T-helper 1 cell (primary cell): Measurements from ENCODE around the gene HNF1A.
"Not testable (repeated sequence)": the region's sequence is repeated elsewhere in the genome, so short reads cannot be mapped to it uniquely, and the experiment has no call there.

Source experiments
- DNase-seq, 5 donors: peaks; one replicate each; pipeline ENCODE4 v3.0.0-alpha.2; 2012 to 2020
- total RNA-seq, 4 donors: gene quantifications; one replicate each; lab custom pipeline; 2026; lab: John Stamatoyannopoulos, UW

HNF1A gene, protein sequence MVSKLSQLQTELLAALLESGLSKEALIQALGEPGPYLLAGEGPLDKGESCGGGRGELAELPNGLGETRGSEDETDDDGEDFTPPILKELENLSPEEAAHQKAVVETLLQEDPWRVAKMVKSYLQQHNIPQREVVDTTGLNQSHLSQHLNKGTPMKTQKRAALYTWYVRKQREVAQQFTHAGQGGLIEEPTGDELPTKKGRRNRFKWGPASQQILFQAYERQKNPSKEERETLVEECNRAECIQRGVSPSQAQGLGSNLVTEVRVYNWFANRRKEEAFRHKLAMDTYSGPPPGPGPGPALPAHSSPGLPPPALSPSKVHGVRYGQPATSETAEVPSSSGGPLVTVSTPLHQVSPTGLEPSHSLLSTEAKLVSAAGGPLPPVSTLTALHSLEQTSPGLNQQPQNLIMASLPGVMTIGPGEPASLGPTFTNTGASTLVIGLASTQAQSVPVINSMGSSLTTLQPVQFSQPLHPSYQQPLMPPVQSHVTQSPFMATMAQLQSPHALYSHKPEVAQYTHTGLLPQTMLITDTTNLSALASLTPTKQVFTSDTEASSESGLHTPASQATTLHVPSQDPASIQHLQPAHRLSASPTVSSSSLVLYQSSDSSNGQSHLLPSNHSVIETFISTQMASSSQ
- 0 reads per million in 4 donors for total RNA-seq

DNA sequence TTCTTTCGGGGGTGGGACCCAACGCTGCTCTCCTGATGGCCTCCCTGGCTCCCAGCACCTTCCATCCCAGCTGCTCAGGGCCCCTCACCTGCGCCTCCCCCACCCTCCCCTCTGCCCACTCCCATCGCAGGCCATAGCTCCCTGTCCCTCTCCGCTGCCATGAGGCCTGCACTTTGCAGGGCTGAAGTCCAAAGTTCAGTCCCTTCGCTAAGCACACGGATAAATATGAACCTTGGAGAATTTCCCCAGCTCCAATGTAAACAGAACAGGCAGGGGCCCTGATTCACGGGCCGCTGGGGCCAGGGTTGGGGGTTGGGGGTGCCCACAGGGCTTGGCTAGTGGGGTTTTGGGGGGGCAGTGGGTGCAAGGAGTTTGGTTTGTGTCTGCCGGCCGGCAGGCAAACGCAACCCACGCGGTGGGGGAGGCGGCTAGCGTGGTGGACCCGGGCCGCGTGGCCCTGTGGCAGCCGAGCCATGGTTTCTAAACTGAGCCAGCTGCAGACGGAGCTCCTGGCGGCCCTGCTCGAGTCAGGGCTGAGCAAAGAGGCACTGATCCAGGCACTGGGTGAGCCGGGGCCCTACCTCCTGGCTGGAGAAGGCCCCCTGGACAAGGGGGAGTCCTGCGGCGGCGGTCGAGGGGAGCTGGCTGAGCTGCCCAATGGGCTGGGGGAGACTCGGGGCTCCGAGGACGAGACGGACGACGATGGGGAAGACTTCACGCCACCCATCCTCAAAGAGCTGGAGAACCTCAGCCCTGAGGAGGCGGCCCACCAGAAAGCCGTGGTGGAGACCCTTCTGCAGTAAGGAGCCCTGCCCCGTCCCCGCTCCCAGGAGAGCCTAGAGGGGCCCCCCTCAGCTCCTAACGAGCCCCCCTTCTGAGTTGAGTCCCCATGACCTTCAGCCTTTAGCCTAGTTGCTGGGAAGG, at the start of gene HNF1A:
Gene HNF1A (plus strand): TSS at position 248 of the 924 bp plus-strand sequence. CDS start 226 bp downstream, at position 474.
- no peak for DNase-seq

DNA sequence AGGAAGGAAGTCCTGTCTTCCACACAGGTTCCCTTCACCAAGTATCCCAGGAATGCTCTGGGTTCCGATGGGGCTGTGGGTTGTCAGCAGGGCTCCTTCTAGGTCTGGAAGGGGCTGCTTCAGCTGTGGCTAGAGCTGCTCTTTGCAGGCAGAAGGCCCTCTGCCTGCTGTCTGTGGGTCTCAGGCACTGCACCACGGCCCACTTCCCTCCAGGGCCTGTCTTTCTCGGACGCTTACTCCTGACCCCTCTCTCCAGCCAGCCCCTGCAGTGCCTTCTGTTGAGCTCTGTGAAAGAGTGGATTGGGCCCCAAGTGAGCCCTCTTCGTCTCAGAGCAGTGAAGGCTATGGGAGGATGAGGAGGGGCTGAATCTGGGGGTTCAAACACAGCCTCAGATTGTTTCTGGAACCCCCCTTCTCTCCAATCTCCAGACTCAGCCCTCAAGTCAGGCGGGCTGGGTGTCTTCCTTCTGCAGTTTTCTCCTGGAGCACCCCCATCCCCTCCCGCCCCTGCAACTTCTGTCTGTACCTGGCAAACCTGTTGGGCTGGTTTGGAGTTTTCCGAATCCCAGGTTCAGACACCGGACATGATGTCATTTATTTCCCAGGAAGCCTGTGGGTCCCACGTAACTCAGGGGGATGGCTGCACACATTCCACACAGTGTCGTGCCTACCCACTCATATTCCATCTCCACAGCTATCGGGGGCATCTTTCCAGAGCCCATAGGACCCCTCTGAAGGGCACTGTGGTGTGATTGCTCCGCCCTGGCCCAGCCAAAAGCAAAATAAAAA, 49.3 kb upstream of the HNF1A start:
- DNase-seq, result no peak

DNA sequence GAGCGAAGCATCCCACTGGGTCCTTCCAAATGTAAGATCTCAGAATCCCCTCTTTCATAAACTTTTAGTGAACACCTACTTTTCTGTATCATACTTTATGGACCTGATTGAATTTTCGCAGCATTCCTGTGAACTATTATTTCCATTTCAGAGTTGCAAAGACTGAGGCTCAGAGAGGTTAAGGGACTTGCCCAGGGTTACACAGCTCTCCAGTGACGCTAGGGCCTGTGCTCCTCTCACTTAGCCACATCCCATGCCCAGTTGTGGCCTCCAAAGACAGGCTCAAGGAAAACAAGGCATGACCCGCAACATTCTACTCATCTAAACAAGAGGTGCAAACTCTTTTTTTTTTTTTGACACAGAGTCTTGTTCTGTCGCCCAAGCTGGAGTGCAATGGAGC, 48.3 kb upstream of the HNF1A start:
- no peak for DNase-seq

DNA sequence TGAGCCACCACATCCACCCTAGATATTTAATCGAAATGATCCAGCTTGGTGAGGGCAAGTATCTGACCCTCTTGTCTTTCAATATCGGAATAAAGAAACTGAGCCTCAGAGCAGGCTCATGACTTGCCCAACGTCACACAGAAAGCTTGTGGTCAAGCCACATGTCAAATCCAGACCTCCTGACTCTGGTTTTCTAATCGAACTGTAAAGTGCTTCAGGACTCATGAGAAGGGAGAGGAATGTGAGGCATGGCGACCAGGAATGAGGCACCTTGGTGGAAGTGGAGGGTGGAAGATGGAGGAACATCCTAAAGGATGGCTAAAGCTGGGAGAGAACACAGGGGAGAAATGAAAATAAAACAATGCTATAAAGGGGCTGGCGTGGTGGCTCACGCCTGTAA, 46.3 kb upstream of the HNF1A start:
- no peak for DNase-seq

DNA sequence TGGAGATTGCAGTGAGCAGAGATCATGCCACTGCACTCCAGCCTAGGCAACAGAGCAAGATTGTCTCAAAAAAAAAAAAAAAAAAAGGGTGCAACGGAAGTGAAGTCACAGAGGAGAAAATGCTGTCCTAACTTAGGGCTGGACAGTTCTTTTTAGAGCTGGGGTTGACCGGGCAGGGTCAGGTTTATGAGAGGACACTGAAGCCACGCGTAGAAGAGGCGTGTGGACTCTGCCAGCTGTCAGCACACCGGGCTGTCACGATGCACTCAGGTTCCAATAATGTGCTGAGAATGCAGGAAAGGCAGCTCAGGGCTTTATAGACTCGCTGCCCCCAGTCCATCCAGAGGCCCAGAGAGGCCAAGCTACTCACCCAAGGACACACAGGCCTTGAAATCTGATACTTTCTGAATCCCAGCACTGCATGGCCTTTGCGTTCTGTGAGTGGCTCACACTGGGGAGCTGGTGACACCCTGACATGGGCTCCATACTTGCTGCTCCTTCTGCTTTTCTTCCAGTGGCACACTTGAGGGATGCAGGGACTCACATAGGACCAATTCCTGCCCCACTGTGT, 45.3 kb upstream of the HNF1A start:
- no peak for DNase-seq

DNA sequence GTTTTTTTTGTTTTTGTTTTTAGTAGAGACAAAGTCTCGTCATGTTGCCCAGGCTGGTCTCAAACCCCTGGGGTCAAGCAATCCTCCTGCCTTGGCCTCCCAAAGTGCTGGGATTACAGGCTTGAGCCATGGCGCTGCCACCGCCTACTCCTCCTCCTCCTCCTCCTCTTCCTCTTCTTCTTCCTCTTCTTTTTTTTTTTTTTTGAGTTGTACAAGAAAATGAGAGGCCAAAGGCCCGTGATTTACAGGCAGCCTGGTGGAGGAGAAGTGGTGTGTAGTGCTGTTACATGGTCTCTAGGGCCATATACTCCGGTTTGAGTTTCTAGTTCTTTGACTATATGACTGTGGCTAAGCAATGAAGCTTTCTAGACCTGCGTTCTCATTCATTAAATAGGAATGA, 44.6 kb upstream of the HNF1A start:
- DNase-seq, result no peak

DNA sequence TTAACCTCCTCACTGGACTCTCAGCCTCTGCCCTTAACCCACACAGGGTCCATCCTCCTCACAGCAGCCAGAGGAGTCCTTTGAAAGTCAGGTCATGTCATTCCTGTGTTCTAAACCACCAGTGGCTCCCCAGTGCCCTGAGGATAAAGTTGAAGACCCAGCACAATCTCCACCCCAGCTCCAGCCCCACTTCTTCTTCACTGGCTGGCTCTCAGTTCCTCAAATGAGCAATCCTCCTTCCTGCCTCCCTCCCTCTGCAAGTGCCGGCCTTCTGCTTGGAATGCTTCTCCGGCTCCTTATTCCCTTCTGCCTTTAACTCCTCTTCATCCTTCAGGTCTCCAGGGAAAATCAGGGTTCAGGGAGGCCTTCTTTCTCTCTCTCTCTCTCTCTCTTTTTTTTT, 42.1 kb upstream of the HNF1A start:
- no peak for DNase-seq

DNA sequence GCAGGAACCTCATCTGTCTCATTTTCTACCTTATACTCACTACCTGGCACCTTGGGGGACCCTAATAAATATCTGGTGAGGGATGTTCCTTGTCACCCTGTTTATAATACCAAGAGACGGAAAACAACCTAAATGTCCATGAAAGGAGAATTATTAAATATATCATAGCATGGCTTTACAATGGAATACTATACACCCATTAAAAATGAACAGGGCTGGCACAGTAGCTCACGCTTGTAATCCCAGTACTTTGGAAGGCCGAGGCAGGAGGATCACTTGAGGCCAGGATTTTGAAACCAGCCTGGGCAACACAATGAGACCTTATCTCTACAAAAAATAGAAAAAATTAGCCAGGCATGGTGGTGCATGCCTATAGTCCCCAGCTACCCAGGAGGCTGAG, 39.8 kb upstream of the HNF1A start:
- DNase-seq, result no peak

DNA sequence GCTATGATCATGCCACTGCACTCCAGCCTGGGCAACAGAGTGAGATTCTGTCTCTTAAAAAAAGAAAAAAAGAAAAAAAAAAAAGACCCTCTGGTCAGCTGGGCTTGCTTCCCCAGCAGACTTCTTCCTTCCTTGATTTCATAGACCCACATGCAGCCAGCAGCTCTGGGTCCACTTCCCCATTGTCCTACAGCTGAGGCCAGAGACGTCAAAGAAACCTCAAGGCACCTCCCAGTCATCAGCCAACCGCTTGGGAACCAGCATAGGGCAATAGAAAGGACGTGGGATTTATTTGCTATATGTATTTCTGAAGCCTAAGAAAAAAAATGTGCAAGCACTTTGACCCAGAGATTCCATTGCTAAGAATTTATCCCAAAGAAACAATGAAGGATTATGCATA, 38.8 kb upstream of the HNF1A start:
- no peak for DNase-seq

DNA sequence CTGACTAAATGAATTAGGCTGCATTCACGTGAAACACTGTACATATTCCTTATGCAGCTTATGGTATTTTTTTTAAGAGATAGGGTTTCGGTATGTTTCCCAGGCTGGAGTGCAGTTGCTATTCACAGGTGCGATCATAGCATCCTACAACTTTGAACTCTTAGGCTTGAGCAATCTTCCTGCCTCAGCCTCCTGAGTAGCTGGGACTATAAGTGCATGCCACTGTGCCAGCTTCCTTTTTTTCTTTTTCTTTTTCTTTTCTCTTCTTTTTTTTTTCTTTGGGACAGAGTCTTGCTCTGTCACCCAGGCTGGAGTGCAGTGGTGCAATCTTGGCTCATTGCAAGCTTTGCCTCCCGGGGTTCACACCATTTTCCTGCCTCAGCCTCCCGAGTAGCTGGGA, 38.3 kb upstream of the HNF1A start:
- DNase-seq, result no peak

DNA sequence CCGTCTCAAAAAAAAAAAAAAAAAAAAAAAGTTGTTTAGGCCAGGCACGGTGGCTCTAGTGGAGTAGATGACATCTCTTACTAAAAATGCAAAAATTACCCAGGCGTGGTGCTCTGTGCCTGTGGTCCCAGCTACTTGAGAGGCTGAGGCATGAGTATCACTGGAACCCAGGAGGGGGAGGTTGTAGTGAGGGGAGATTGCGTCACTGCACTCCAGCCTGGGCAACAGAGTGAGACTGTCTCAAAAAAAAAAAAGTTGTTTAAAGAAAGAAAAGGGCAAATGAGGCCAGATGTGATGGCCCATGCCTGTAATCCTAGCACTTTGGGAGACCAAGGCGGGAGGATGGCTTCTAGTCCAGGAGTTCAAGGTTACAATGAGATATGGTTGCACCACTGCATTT, 37.5 kb upstream of the HNF1A start:
- DNase-seq, result no peak

DNA sequence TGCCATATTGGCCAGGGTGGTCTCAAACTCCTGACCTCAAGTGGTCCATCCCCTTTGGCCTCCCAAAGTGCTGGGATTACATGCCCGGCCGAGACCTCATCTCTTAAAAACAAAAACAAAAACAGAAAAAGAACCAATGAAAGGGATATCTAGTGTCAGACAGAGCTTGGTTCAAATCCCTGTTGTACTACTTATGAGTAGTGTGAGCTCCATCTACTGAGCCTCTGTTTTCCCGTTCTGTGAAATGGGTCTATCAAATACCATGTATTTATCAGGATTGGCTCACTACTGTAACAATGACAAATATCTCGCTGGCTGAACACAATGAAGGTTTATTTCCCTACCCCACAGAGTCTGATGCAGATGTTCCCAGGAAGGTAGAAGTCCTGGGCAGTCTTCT, 36.9 kb upstream of the HNF1A start:
- DNase-seq, result no peak

DNA sequence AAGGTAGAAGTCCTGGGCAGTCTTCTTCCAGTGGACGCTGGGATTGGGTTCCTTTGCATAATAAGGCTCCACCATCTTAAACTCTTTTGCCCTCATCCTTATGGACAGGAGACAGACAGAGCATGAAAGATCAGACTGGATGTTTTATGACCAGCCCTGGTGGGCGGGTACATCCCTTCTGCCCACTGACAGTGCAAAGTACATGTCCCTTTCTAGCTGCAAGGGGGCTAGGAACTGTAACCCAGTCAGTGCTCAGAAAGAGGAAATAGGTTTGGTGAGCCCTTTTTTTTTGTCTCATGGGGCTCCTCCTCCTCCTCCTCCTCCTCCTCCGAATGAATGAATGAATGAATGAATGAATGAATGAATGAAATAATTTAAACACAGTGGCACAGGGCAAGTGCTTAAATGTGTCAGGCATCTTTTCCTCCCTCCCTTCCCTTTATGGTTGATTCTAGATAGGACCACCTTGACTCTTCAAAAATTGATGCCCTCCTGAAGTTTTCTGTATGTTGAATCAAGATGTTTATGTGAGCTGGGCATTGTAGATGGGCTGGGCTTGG, 36.4 kb upstream of the HNF1A start:
- DNase-seq, result no peak

DNA sequence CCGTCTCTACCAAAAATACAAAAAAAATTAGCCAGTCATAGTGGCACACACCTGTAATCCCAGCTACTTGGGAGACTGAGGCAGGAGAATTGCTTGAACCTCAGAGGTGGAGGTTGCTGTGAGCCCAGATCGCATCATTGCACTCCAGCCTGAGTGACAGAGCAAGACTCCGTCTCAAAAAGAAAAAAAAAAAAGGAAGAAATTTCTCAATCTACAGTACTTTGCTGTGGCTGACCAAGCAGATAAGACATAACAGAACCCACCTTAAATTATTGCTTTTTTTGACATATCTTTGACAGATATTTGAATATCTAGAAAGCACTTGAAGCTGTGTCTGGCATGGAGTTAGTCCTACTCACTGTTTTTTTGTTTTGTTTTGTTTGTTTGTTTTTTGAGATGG, 34.9 kb upstream of the HNF1A start:
- no peak for DNase-seq

DNA sequence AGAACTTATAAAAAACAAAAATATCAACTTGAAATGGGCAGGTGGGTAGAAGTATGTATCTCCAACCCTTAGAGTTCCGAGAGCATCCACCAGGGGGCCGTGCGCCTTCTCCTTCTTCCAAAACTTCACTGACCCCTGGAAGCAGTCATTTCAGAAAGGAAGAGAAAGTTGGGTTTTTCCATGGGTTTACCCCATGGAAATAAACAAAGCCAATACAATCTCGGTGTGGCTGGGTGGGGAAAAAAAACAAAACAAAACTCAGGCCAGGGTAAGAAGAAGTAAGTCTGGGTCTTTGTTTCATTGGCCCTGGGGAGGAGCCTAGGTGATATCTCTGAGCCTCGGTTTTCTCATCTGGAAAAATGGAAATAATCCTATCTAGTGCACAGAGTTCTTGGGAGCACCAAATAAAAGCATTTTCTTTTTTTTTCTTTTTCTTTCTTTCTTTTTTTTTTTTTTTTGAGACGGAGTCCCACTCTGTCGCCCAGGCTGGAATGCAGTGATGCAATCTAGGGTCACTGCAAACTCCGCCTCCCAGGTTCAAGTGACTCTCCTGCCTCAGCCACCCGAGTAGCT, 33.6 kb upstream of the HNF1A start:
- DNase-seq, result peak in 4 of 5 donors; percentile 33 to 59 (median 46)

DNA sequence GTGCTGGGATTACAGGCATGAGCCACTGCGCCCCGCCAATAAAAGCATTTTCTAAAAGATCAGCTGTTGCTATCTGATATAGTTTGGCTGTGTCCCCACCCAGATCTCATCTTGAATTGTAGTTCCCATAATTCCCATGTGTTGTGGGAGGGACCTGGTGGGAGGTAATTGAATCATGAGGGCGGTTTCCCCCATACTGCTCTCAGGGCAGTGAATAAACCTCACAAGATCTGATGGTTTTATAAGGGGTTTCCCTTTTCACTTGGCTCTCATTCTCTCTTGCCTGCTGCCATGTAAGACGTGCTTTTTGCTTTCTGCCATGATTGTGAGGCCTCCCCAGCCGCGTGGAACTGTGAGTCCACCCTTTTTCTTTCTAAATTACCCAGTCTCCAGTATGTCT, 32.8 kb upstream of the HNF1A start:
- DNase-seq, result not testable (repeated sequence)

DNA sequence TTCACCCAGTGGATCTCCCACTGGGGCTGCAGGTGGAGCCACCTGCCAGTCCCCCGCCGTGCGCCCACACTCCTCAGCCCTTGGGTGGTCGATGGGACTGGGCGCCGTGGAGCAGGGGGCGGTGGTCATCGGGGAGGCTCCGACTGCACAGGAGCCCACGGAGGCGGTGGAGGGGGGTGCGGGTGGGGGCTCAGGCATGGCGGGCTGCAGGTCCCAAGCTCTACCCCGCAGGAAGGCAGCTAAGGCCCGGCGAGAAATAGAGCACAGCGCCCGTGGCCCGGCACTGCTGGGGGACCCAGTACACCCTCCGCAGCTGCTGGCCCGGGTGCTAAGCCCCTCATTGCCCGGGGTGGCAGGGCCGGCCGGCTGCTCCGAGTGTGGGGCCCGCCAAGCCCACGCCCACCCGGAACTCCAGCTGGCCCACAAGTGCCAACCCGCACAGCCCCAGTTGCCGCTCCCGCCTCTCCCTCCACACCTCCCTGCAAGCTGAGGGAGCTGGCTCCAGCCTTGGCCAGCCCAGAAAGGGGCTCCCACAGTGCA, 28.0 kb upstream of the HNF1A start:
- DNase-seq, result not testable (repeated sequence)

DNA sequence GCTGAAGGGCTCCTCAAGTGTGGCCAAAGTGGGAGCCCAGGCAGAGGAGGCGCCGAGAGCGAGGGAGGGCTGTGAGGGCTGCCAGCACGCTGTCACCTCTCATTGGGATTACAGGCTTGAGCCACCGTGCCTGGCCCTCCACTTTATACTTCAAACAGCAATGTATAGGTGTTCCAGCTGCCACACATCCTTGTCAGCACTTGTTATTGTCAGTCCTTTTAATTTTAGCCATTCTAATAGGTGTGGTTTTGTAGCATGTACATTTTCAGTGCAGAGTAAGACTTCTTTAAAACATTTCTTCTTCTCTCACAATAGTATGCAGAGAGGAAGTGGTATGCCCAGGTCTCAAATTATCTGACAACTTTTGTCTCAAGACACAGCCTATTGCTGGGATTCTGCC, 27.5 kb upstream of the HNF1A start:
- no peak for DNase-seq

DNA sequence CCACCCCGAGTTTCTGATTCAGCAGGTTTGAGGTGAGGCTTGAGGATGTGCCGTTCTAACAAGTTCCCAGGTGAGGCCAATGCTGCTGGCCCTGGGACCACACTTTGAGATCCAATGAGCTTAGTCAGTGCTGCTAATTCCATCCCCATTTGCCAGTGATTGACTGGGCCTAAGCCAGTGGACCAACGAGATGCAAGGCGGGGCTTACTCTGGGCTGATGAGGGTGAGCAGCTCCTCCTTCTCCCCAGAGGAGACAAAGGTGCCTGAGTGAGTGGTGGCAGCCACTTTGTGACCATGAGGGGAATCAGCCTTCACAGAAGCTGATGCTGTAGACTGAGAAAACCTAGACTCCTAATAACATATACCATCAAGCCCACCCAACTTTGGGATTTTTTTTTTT, 23.1 kb upstream of the HNF1A start:
- no peak for DNase-seq

DNA sequence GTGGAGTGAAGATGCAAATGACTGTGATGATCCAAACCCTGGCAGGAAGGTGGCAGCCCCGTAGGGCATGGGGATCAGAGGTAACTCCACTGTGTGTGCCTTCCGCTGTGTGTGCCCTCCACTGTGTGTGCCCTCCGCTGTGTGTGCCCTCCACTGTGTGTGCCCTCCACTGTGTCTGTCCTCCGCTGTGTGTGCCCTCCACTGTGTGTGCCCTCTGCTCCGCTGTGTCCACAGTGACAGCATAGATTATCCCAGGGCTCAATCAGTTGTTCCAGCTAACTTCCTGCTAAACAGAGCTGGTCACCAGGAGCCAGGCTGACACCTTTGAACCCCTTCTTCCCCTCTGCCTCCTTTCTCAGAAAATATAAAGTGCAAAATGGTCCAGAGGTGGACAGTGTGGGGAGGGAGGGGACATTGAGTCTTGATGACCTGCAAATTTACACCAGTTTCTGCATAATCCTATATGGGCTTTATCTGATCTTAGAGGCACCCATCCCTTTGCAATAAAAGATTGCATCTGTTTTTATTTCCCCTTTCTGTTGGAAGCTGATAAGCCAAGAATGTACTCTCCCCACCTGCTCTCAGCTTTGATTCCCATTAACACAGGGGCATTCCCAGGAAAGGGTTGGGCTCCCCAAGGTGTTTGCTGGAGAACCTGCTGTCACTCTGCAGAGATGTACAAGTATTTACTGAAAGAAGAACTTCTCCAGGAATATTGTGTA, 21.6 kb upstream of the HNF1A start:
- DNase-seq, result no peak
